Gastroesophageal sphincter (tissue), 4 donors: ENCODE results near the gene MATN1. TPM values are rescaled to one million over a fixed set of nuclear protein-coding genes. Genes with fewer than 3 reads are reported as not detected.
A peak's percentile ranks its signal among the peaks of the same experiment; 100 is the strongest.

Experiments used
- ATAC-seq: fragments of 150-250 bp; one replicate; pipeline ENCODE4 v1.9.1; 2016; ENCODE audit warnings: mild to moderate bottlenecking, moderate library complexity
- H3K27ac ChIP-seq, 4 donors: fragments of 200-600 bp; sonication (generic) in 3 of 4; 1 replicate in 3 of 4; 2 replicates in 1 of 4; pipeline ENCODE4 v1.5.1; 2016 to 2019
- H3K27me3 ChIP-seq: fragments of 200-600 bp; sonication (generic); one replicate; pipeline ENCODE4 v1.5.1; 2019
- H3K36me3 ChIP-seq, 2 donors: fragments of 200-600 bp; sonication (generic); one replicate each; pipeline ENCODE4 v1.5.1; 2019; ENCODE audit warnings: control low read depth in 1 of 2
- H3K4me1 ChIP-seq, 3 donors: fragments of 200-600 bp; sonication (generic); 1 replicate in 2 of 3; 2 replicates in 1 of 3; pipeline ENCODE4 v1.5.1; 2016 to 2019; ENCODE audit warnings: control low read depth in 2 of 3
- H3K4me3 ChIP-seq, 2 donors: fragments of 200-600 bp; sonication (generic); one replicate each; pipeline ENCODE4 v1.5.1; 2019; ENCODE audit warnings: mild to moderate bottlenecking in 1 of 2, moderate library complexity in 1 of 2
- H3K9me3 ChIP-seq, 3 donors: fragments of 200-600 bp; sonication (generic); one replicate each; pipeline ENCODE4 v1.5.1; 2017 to 2019; ENCODE audit warnings: control low read depth in 2 of 3
- CTCF ChIP-seq, 4 experiments: fragments of 200-600 bp in 2 of 4; fragments of 450-650 bp in 2 of 4; sonication (generic) in 1 of 4; IDR thresholded peaks; one replicate each; pipeline ENCODE4 v1.5.1; 2017 to 2019; ENCODE audit warnings: antibody characterized with exemption in 4 of 4, mild to moderate bottlenecking in 2 of 4, moderate library complexity in 2 of 4
- EP300 ChIP-seq: sonication (generic); formaldehyde crosslinking; IDR thresholded peaks from one replicate; pipeline ENCODE4 v1.6.1; 2017; ENCODE audit warnings: antibody characterized with exemption, mild to moderate bottlenecking
- POLR2A ChIP-seq, 2 donors: fragments of 450-650 bp; IDR thresholded peaks; one replicate each; pipeline ENCODE4 v1.6.1; 2017; ENCODE audit warnings: antibody characterized with exemption in 2 of 2, mild to moderate bottlenecking in 2 of 2, moderate library complexity in 1 of 2
- POLR2AphosphoS5 ChIP-seq: sonication (generic); formaldehyde crosslinking; IDR thresholded peaks from one replicate; pipeline ENCODE4 v1.6.1; 2017; ENCODE audit warnings: antibody characterized with exemption
- WGBS, 2 donors: methylation state at CpG; one replicate each; pipeline ENCODE4 v1.1.5; 2018; ENCODE audit warnings: low coverage in 1 of 2; 5-methylcytosine and 5-hydroxymethylcytosine counted together
- total RNA-seq, 4 donors: library from RNA; depleted of rRNA; stranded (reverse); fragments of >200 nt; gene quantifications; one replicate each; pipeline ENCODE4 v1.1.0, GENCODE V29; 2016

The MATN1 gene
- total RNA-seq, 4 donors from 2014 or later = not detected

- peak; percentile 79 for ATAC-seq
- peak overlapping the region in 1 of 2 donors; percentile 44 for H3K4me3 ChIP-seq
- peak overlapping the region in 3 of 4 donors; percentile 58 to 75 (median 67) for H3K27ac ChIP-seq
- WGBS, 2 donors = 33 to 73% methylated on average over 1 to 2 of the region's 17 CpGs
- TF ChIP-seq POLR2A (IDR thresholded peaks at IDR 0.05) (peak; percentile 48 to 53), CTCF (IDR thresholded peaks at IDR 0.05) (no peak), POLR2AphosphoS5 (peak; percentile 27), EP300 (no peak)
- no peaks in the 10 kb centered on the region for H3K9me3 ChIP-seq
- H3K36me3 ChIP-seq = no peaks in the 10 kb centered on the region
- peaks cover 0 to 19% (median 0%) of the 10 kb centered on the region in 3 donors for H3K4me1 ChIP-seq
- H3K27me3 ChIP-seq = peaks cover 13% of the 10 kb centered on the region
These were observed 33.4 kb upstream of the MATN1 start for GRCh38 chr1:30756545-30757351.

GRCh38 chr1:30756206-30756544 is 32.8 kb upstream of the MATN1 start:
- H3K36me3 ChIP-seq = no peaks in the 10 kb centered on the region
- H3K9me3 ChIP-seq = no peaks in the 10 kb centered on the region
- H3K4me3 ChIP-seq = peak overlapping the region in 1 of 2 donors; percentile 44
- H3K27me3 ChIP-seq = peaks cover 14% of the 10 kb centered on the region
- no peak for ATAC-seq
- 74 to 79% methylated on average over 4 of the region's 4 CpGs for WGBS, 2 donors
- peaks cover 0 to 17% (median 0%) of the 10 kb centered on the region in 3 donors for H3K4me1 ChIP-seq
- peak overlapping the region in 1 of 4 donors; percentile 7 for H3K27ac ChIP-seq
- TF ChIP-seq POLR2AphosphoS5 (no peak), EP300 (no peak), CTCF (IDR thresholded peaks at IDR 0.05) (no peak), POLR2A (IDR thresholded peaks at IDR 0.05) (no peak)

- TF ChIP-seq POLR2AphosphoS5 = no peak
- no peak for TF ChIP-seq POLR2A (IDR thresholded peaks at IDR 0.05)
- TF ChIP-seq CTCF (IDR thresholded peaks at IDR 0.05) = no peak
- TF ChIP-seq EP300 = no peak
- Histone ChIP-seq H3K4me3 (peak overlapping the region in 1 of 2 donors; percentile 44), H3K27me3 (peaks cover 17% of the 10 kb centered on the region), H3K36me3 (no peaks in the 10 kb centered on the region), H3K9me3 (no peaks in the 10 kb centered on the region), H3K4me1 (peaks cover 0 to 17% (median 0%) of the 10 kb centered on the region in 3 donors), H3K27ac (peak overlapping the region in 1 of 4 donors; percentile 7)
- ATAC-seq = no peak
- no CpG with 5 or more reads among the region's 4 CpGs for WGBS, 2 donors
These were observed 32.4 kb upstream of the MATN1 start for GRCh38 chr1:30755746-30756145.

- TF ChIP-seq EP300 (no peak), POLR2AphosphoS5 (no peak), CTCF (IDR thresholded peaks at IDR 0.05) (no peak), POLR2A (IDR thresholded peaks at IDR 0.05) (no peak)
- Histone ChIP-seq H3K4me1 (peaks cover 0 to 17% (median 0%) of the 10 kb centered on the region in 3 donors), H3K27me3 (peaks cover 17% of the 10 kb centered on the region), H3K9me3 (no peaks in the 10 kb centered on the region), H3K27ac (peak overlapping the region in 1 of 4 donors; percentile 7), H3K4me3 (peak overlapping the region in 1 of 2 donors; percentile 44), H3K36me3 (no peaks in the 10 kb centered on the region)
- no peak for ATAC-seq
- 83 to 94% methylated on average over 2 to 6 of the region's 6 CpGs for WGBS, 2 donors
These were observed 31.9 kb upstream of the MATN1 start for GRCh38 chr1:30755334-30755733.
